Stimulated activated CD4-positive, alpha-beta T cell treated with anti-CD3 and anti-CD28 coated beads, Interleukin-1b, Interleukin-23, amount 100 ng/mL, for 24 hours (primary cell): ENCODE data around the gene TRIM6.
"Not testable (repeated sequence)": the region's sequence is repeated elsewhere in the genome, so short reads cannot be mapped to it uniquely, and the experiment has no call there.

Experiments used
- DNase-seq, 4 experiments: peaks; one replicate each; pipeline ENCODE4 v3.0.0-alpha.2; 2020; ENCODE audit warnings: low read depth in 4 of 4, low spot score in 1 of 4

The TRIM6 gene

DNA sequence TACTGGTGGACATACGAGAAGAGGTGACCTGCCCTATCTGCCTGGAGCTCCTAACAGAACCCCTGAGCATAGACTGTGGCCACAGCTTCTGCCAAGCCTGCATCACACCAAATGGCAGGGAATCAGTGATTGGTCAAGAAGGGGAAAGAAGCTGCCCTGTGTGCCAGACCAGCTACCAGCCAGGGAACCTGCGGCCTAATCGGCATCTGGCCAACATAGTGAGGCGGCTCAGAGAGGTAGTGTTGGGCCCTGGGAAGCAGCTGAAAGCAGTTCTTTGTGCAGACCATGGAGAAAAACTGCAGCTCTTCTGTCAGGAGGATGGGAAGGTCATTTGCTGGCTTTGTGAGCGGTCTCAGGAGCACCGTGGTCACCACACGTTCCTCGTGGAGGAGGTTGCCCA is 6.9 kb downstream of the TRIM6 start:
- no peak for DNase-seq

DNA sequence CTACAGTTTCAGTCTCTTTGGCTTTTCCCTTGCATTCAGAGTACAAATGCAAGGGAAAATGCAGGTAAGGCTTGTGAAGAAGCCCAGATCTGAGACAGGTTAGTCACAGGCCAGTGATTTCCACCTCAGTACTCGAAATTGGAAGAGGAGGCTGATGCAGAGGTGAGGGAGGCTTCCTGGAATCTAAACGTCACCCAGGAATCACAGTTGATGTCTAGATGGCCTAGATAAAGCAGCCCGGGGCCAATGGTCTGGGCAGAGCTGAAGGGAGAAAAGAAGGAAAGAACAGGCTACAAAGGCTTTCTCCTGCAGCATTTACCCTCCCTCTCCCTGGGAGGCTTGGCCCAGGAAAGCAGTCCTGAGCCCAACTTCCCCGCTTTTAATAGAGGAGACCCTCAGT is 8.5 kb downstream of the TRIM6 start:
- no peak for DNase-seq

DNA sequence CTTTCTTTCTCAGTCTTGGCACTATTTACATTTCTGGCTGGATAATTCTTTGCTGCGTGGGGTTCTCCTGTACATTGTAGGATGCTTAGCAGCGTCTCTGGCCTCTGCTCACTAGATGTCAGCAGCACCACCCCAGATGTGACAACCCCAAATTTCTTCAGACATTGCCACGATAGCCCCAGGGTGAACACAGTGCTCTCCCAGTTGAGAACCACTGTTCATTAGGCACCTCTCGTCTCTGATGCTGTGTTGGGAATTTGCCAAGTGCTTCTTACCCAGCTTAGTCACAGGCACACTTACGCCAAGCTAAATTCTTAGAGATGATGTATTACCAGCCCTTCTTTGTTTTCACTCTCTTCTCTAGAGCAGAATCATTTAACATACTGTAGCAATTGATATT is 9.4 kb downstream of the TRIM6 start:
- no peak for DNase-seq

DNA sequence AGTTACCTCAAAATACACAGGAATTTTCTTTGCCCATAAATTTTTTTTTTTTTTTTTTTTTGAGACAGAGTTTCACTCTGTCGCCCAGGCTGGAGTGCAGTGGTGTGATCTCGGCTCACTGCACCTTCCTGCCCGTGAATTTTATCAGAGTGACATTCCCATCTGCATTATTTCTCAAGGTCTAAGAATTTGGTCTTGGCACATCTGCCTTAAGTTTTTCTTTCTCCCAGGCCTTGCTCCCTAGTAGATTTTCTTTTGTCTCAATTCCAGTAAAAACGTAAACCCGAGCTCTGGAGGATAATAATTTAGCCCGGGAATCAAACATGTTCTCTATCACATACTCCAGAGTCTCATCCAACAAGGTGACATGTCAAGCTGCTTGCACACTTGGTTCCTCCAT is 12.4 kb downstream of the TRIM6 start:
- DNase-seq = no peak

DNA sequence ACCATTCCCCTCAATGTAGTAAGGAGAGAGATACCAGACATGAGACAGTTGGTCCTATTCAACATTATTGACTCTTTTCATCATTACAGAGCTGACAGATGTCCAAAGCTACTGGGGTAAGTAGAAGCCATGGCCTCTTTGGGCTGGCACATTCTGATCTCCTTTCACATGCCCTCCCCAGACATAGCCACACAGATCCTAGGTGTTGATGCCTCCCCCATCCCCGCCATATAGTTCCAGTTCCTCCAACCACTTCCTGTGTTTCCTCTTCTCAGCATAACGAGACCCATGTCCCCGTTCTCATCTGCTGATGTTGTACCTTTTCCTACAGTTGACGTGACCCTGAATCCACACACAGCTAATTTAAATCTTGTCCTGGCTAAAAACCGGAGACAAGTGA is 14.0 kb downstream of the TRIM6 start:
- no peak for DNase-seq

DNA sequence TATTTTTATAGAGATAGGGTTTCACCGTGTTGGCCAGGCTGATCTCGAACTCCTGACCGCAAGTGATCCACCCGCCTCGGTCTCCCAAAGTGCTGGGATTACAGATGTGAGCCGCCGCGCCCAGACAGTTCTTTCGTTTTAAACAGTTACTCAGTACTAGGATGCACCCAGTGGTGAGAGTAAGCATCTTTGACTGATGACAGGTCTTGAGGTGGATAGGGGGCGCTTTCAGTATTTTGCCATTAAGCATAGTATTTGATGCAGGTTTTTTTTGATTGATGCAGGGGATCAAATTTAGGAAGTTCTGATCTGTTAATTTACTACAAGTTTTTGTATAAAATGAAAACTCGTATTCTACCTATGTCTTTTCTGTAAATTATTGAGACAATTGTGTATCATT is 15.2 kb downstream of the TRIM6 start:
- no peak for DNase-seq

DNA sequence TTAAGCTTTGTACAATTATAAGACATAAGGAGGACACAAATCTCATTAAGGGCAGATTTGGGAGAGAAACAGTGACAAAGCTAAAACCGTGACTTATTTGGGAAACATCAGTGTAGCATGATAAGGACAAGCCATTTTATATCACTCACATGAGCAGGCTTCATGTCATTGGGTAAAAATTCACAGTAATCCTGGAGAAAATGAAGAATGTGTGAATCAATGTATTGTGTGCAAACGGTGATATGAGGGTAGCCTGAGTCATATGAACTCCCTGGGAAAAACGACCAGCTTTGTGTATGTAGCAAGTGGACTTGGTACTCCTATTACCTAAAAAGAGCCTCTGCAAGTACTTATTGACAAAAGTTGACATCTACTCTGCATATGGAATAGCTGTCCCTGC is 22.4 kb downstream of the TRIM6 start:
- no peak for DNase-seq

DNA sequence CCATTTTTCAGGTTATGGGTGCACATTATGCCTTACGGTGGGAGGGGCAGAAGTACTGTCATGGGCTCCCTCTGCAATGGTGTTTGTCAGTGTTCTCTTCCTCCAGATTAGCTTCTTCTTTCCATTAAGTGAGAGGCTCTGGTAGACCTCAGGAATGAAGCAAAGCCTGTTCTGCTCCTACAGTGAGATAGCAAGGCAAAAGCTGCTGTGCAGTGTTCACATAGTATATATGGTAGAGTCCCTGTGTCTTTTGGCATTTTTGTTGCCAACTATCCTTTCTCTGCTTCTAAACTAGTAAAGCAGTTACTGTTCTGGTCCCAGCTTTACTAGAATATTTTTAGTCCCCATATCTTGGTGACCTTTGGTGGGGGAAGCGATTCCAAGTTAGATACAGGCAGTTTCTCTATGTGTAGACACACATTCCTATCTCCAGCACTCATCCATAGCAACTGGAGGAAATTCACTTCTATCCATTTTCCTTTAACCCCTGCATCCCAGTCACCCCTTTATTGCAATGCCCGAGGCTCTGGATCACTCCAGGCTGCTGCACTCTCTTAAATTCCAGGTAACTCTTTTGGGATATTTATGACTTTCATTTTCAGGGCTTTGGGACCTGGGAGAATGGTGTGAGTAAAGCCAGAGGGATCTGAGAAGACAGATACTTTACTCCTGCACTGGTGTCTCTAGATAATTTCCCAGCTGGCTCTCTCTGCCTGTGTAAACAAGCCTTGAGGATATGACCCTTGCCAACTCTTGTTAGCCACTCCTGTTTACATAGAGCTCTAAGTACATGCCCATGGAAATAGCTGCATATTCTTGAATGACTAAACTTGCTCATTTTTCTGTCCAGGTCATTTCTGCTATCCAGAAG is 24.4 kb downstream of the TRIM6 start:
- no peak for DNase-seq

DNA sequence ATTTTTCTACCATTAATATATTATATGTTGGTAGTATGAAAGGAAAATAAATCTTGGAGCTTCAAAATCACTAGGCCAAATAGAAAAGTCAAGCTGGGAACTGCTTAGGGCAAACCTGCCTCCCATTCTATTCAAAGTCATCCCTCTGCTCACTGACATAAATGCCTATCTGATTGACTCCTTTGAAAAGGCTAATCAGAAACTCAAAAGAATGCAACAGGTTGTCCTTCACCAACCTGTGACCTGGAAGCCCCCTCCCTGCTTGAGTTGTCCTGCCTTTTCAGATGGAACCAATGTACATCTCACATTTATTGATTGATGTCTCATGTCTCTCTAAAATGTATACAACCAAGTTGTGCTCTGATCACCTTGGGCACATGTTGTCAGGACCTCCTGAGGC is 25.1 kb downstream of the TRIM6 start:
- DNase-seq = no peak

DNA sequence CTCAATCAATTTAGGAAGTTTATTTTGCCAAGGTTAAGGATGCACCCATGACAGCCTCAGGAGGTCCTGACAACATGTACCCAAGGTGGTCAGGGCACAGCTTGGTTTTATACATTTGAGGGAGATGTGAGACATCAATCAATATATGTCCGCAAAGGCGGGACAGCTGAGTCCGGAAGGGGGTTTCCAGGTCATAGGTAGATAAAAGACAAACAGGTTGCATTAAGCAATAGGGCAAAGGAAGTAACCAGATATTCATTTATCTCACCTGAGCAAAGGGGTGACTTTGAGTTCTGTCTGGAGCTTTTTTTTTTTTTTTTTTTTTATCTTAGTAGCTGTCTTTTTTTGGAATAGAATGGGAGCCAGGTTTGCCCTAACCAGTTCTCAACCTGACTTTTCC is 26.4 kb downstream of the TRIM6 start:
- DNase-seq = no peak

DNA sequence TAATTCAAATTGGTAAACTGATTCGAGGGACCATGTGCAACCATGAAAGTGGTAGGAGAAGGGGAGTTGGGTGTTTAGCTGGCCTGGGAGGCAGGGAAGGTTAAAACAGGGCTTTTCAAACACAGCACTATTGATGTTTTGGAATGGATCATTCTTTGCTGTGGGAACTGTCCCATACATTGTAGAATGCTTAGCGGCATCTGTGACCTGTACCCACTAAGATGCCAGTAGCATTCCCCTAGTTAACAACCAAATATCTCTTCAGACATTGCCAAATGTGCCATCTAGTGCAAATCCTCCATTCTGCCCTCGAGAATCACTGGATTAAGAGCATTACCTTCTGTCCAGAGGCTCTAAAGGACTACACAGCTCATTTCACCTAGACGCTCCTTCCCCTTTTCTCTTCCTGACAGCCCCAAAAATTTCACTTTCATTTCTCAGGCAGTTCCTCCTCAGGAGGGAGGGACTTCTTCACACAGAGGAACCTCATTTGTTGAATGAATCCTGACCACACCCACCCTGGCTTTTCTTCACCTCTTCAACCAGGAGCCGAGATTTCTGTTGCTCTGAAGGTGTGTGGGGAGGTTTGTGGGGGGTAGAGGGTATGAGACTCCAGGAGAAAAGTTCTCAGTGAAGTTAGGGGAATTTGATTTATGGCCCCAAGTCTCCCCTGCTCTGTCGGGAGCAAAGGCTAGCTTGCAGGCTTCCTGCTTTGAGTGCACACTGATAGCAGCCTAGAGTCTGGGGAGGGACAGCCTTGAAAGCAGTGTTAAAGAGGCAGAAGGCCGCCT is 28.2 kb downstream of the TRIM6 start, which contains the start of gene TRIM34:
TRIM34 (plus strand) TSS at position 513 of the 791 bp plus-strand sequence. CDS start 7,331 bp downstream, outside the sequence.
- DNase-seq = peak in 3 of 4 experiments; percentile 19 to 34 (median 21)

DNA sequence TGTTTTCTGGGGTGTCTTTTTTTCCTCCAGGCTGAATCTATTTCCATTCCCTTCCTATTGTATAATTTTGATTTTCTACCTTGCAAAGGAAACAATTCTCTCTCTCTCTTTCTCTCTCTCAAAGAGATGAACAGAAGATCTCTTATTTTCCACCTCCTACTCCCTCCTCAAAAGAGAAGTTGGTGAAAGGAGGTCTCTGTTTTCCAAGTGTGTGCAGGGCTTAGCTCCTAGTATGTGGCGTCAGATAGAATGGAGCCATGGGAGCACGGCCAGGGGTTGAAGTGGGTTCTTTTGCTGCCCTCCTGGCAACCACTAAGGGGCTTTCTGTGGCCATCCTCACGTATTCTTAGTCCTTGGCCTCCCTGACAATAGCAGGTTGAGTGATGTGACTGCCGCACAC is 28.8 kb downstream of the TRIM6 start:
- no peak for DNase-seq

DNA sequence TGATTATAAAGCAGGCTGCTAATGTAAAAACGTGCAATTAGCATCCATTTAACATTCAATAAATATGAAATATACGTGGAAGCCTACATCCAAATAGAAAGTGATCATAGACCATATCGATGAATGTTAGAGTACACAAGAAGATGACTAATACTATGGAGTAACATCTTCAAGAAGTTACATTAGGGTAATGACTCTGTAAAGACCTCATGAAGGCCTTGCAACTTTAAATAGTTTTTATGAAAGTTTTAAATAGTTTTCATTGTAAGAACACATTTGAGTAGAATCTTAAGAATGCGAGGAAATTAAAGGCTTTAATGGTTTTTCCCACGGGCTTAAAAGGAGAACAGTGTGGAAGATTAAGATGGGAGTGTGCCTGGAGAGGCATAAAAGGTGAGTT is 29.8 kb downstream of the TRIM6 start:
- no peak for DNase-seq

DNA sequence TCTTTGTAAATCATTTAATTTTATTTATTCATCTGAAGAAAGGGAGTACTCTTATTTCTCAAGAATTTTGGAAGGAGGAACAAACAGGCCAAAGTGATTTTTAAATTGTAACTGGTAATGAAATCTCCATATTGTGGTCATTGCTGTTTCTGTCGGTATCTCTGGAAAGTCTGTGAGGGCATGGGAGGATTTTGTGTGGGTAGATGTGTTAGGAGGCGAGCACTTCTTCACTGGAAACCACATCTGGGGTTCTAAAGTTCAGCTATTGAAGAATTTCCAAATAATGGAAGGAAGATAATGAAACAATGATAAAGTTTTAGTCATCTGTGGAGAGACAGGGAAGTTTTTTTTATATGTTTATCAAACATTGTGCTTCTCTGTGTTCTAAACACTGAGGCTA is 35.0 kb downstream of the TRIM6 start:
- no peak for DNase-seq

DNA sequence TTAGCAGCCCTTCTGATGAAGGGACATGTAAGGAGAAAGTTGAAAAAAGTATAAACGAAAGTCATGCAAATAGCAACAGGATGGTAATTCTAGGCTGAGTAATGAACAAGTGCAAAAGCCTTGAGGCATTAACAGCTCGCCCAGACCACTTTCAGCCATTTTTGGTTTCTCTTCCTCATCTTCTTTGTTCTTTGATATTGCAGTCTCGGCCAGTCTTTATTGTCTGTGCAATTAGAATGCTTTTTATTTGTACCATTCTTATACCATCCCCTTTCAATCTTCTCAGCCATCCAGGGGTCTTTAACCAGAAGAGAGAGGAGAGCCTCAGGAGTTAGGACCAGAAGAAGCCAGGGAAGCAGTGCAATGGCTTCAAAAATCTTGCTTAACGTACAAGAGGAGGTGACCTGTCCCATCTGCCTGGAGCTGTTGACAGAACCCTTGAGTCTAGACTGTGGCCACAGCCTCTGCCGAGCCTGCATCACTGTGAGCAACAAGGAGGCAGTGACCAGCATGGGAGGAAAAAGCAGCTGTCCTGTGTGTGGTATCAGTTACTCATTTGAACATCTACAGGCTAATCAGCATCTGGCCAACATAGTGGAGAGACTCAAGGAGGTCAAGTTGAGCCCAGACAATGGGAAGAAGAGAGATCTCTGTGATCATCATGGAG is 35.7 kb downstream of the TRIM6 start:
- DNase-seq = no peak

DNA sequence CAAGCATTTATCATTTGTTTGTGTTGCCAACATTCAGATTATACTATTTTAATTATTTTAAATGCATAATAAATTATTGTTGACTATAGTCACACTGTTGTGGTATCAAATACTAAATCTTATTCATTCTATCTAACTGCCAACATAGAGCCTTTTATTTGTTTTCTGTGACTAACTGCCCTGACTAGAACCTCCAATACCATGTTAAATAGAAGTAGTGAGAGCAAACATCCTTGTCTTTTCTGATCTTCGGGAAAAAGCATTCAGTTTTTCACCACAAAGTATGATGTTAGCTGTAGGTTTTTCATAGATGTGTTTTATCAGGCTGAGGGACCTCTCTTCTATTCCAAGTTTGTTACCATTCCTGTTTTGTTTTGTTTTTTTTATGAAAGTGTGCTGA is 43.5 kb downstream of the TRIM6 start:
- DNase-seq = no peak

DNA sequence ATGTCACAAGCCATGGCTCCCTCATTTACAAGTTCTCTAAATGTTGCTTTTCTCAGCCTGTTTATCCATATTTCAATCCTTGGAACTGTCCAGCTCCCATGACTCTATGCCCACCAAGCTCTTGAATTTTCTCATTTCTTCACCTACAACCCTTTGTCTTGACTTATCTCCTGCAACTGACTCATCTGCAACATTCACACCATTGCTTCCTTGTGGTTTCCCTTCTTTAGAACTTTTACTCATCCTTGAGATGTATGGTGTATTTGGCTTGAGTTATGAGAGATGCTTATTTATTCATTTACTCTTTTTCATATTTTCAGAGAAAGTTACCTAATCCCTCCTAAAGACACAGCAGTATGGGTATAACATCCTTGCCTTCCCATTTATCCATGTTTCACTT is 47.1 kb downstream of the TRIM6 start:
- DNase-seq = no peak

DNA sequence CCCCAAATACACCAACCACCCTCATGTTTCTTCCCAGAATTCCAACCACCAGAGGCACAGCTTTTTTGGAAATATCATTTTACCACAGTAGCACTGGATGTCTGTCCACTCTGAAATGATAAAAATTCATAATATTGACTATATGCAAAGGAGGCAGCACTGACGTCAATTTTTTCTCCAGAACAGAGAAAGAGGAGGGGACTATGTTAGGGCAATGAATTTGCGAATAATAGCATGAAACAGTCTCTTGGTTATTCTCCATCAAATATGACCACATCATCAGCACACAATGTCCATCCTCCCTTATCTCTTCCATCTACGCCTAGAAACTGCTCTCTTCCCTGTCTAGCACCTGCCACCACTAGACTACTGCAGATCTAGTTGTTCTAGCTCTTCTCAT is 49.7 kb downstream of the TRIM6 start:
- no peak for DNase-seq

DNA sequence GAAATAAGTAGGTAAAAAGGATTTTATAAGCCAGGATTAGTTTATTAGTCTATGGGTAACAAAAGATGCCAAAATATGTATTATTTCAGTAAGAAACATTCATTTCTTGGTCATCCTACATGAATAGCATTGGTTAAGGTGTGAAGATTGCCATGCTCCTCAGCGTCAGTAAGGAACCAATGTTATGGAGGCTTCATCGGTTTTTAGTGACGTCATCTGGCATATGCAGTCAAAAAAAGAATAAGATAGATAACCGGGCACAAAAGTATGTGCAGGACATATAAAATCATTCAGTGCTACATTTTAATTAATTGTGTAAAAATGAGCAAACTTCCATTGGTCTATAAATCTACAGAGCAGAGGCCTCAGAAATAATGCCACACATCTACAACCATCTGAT is 59.0 kb downstream of the TRIM6 start:
- DNase-seq = no peak

DNA sequence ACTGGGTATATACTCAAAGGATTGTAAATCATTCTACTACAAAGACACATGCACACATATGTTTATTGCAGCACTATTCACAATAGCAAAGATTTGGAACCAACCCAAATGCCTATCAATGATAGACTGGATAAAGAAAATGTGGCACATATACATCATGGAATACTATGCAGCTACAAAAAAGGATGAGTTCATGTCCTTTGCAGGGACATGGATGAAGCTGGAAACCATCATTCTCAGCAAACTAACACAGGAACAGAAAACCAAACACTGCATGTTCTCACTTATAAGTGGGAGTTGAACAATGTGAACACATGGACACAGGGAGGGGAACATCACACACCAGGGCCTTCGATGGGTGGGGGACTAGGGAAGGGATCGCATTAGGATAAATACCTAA is 60.5 kb downstream of the TRIM6 start:
- DNase-seq = not testable (repeated sequence)

DNA sequence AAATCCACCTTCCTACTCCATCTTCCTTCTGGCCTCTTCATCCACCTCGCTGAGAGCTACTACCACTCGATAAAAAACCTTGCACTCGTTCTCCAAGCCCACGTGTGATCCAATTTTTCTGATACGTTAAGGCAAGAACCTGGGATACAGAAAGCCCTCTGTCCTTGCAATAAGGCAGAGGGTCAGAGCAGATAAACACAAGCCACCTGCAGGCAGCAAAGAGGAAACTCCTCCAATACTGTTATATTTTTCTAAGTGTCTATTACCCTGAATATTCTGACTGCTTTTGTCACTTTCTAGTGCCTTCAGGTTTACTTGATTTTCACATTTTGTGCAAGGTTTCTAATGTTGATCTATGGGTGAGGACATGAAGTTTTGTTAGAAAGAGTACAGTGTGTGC is 61.9 kb downstream of the TRIM6 start:
- DNase-seq = no peak
